ENCODE measurements around the gene CNGA2. TPM values are rescaled to one million over a fixed set of nuclear protein-coding genes. Genes with fewer than 3 reads are reported as not detected.

The CNGA2 gene
- total RNA-seq, 2 donors from 2014 or later = not detected

- Mint-ChIP-seq H3K4me1 (no peaks in the 10 kb centered on the region), H3K36me3 (ENCODE audit: low read depth) (no peaks in the 10 kb centered on the region), H3K9me3 (no peaks in the 10 kb centered on the region), H3K27ac (no peak overlapping the region), H3K4me3 (no peak overlapping the region), H3K27me3 (peaks cover 18% of the 10 kb centered on the region)
- ATAC-seq (replicated peaks) = no peak
These were observed 18.3 kb downstream of the CNGA2 start for GRCh38 chrX:151752847-151753246.

- Mint-ChIP-seq H3K4me3 (no peak overlapping the region), H3K27ac (no peak overlapping the region), H3K36me3 (ENCODE audit: low read depth) (no peaks in the 10 kb centered on the region), H3K4me1 (no peaks in the 10 kb centered on the region), H3K27me3 (peaks cover 22% of the 10 kb centered on the region), H3K9me3 (no peaks in the 10 kb centered on the region)
- no peak for ATAC-seq (replicated peaks)
These were observed 18.9 kb downstream of the CNGA2 start for GRCh38 chrX:151753313-151754046.

GRCh38 chrX:151754047-151754429 is 19.5 kb downstream of the CNGA2 start:
- Mint-ChIP-seq H3K4me1 (no peaks in the 10 kb centered on the region), H3K27me3 (peaks cover 22% of the 10 kb centered on the region), H3K27ac (no peak overlapping the region), H3K36me3 (ENCODE audit: low read depth) (no peaks in the 10 kb centered on the region), H3K4me3 (no peak overlapping the region), H3K9me3 (no peaks in the 10 kb centered on the region)
- ATAC-seq (replicated peaks) = no peak

- H3K27ac Mint-ChIP-seq = no peak overlapping the region
- no peaks in the 10 kb centered on the region for H3K4me1 Mint-ChIP-seq
- H3K9me3 Mint-ChIP-seq = no peaks in the 10 kb centered on the region
- ATAC-seq (replicated peaks) = no peak
- H3K36me3 Mint-ChIP-seq (ENCODE audit: low read depth) = no peaks in the 10 kb centered on the region
- peaks cover 22% of the 10 kb centered on the region for H3K27me3 Mint-ChIP-seq
- H3K4me3 Mint-ChIP-seq = no peak overlapping the region
These were observed 20.2 kb downstream of the CNGA2 start for GRCh38 chrX:151754641-151755215.

GRCh38 chrX:151759041-151759708 is 24.6 kb downstream of the CNGA2 start:
- no peaks in the 10 kb centered on the region for H3K9me3 Mint-ChIP-seq
- no peak for ATAC-seq (replicated peaks)
- no peak overlapping the region for H3K4me3 Mint-ChIP-seq
- no peak overlapping the region for H3K27ac Mint-ChIP-seq
- H3K36me3 Mint-ChIP-seq (ENCODE audit: low read depth) = no peaks in the 10 kb centered on the region
- H3K27me3 Mint-ChIP-seq = peaks cover 10% of the 10 kb centered on the region
- no peaks in the 10 kb centered on the region for H3K4me1 Mint-ChIP-seq

GRCh38 chrX:151762802-151763201 is 28.3 kb downstream of the CNGA2 start:
- Mint-ChIP-seq H3K27ac (no peak overlapping the region), H3K27me3 (peaks cover 7% of the 10 kb centered on the region), H3K9me3 (no peaks in the 10 kb centered on the region), H3K4me1 (no peaks in the 10 kb centered on the region), H3K4me3 (no peak overlapping the region), H3K36me3 (ENCODE audit: low read depth) (no peaks in the 10 kb centered on the region)
- ATAC-seq (replicated peaks) = no peak

GRCh38 chrX:151763711-151764110 is 29.2 kb downstream of the CNGA2 start:
- no peaks in the 10 kb centered on the region for H3K4me1 Mint-ChIP-seq
- H3K4me3 Mint-ChIP-seq = no peak overlapping the region
- H3K36me3 Mint-ChIP-seq (ENCODE audit: low read depth) = no peaks in the 10 kb centered on the region
- ATAC-seq (replicated peaks) = no peak
- no peak overlapping the region for H3K27ac Mint-ChIP-seq
- H3K9me3 Mint-ChIP-seq = no peaks in the 10 kb centered on the region
- H3K27me3 Mint-ChIP-seq = peaks cover 4% of the 10 kb centered on the region

- Mint-ChIP-seq H3K36me3 (ENCODE audit: low read depth) (no peaks in the 10 kb centered on the region), H3K27me3 (peaks cover 4% of the 10 kb centered on the region), H3K4me1 (no peaks in the 10 kb centered on the region), H3K9me3 (no peaks in the 10 kb centered on the region), H3K27ac (no peak overlapping the region), H3K4me3 (no peak overlapping the region)
- ATAC-seq (replicated peaks) = no peak
These were observed 30.5 kb downstream of the CNGA2 start for GRCh38 chrX:151765026-151765425.

GRCh38 chrX:151771726-151772125 is 37.2 kb downstream of the CNGA2 start:
- no peak for ATAC-seq (replicated peaks)
- Mint-ChIP-seq H3K27me3 (peaks cover 4% of the 10 kb centered on the region), H3K9me3 (no peaks in the 10 kb centered on the region), H3K4me1 (no peaks in the 10 kb centered on the region), H3K36me3 (ENCODE audit: low read depth) (no peaks in the 10 kb centered on the region), H3K4me3 (no peak overlapping the region), H3K27ac (no peak overlapping the region)

- ATAC-seq (replicated peaks) = no peak
- Mint-ChIP-seq H3K4me3 (no peak overlapping the region), H3K9me3 (no peaks in the 10 kb centered on the region), H3K27me3 (no peaks in the 10 kb centered on the region), H3K36me3 (ENCODE audit: low read depth) (no peaks in the 10 kb centered on the region), H3K4me1 (no peaks in the 10 kb centered on the region), H3K27ac (no peak overlapping the region)
These were observed 38.9 kb downstream of the CNGA2 start for GRCh38 chrX:151773434-151773833.

GRCh38 chrX:151774421-151774820 is 39.9 kb downstream of the CNGA2 start:
- no peaks in the 10 kb centered on the region for H3K36me3 Mint-ChIP-seq (ENCODE audit: low read depth)
- no peak for ATAC-seq (replicated peaks)
- H3K4me1 Mint-ChIP-seq = no peaks in the 10 kb centered on the region
- H3K27me3 Mint-ChIP-seq = no peaks in the 10 kb centered on the region
- no peaks in the 10 kb centered on the region for H3K9me3 Mint-ChIP-seq
- no peak overlapping the region for H3K4me3 Mint-ChIP-seq
- no peak overlapping the region for H3K27ac Mint-ChIP-seq

- Mint-ChIP-seq H3K36me3 (ENCODE audit: low read depth) (no peaks in the 10 kb centered on the region), H3K4me1 (no peaks in the 10 kb centered on the region), H3K4me3 (no peak overlapping the region), H3K9me3 (no peaks in the 10 kb centered on the region), H3K27me3 (no peaks in the 10 kb centered on the region), H3K27ac (no peak overlapping the region)
- no peak for ATAC-seq (replicated peaks)
These were observed 41.7 kb downstream of the CNGA2 start for GRCh38 chrX:151776181-151776731.

- H3K4me1 Mint-ChIP-seq = no peaks in the 10 kb centered on the region
- no peaks in the 10 kb centered on the region for H3K36me3 Mint-ChIP-seq (ENCODE audit: low read depth)
- no peak overlapping the region for H3K4me3 Mint-ChIP-seq
- no peaks in the 10 kb centered on the region for H3K9me3 Mint-ChIP-seq
- H3K27ac Mint-ChIP-seq = no peak overlapping the region
- H3K27me3 Mint-ChIP-seq = no peaks in the 10 kb centered on the region
- ATAC-seq (replicated peaks) = no peak
These were observed 42.4 kb downstream of the CNGA2 start for GRCh38 chrX:151776936-151777335.

GRCh38 chrX:151779258-151779657 is 44.7 kb downstream of the CNGA2 start:
- Mint-ChIP-seq H3K4me1 (no peaks in the 10 kb centered on the region), H3K36me3 (ENCODE audit: low read depth) (no peaks in the 10 kb centered on the region), H3K4me3 (no peak overlapping the region), H3K27me3 (no peaks in the 10 kb centered on the region), H3K27ac (no peak overlapping the region), H3K9me3 (no peaks in the 10 kb centered on the region)
- no peak for ATAC-seq (replicated peaks)

- no peaks in the 10 kb centered on the region for H3K36me3 Mint-ChIP-seq (ENCODE audit: low read depth)
- H3K4me1 Mint-ChIP-seq = no peaks in the 10 kb centered on the region
- no peaks in the 10 kb centered on the region for H3K27me3 Mint-ChIP-seq
- no peaks in the 10 kb centered on the region for H3K9me3 Mint-ChIP-seq
- no peak overlapping the region for H3K27ac Mint-ChIP-seq
- H3K4me3 Mint-ChIP-seq = no peak overlapping the region
- ATAC-seq (replicated peaks) = no peak
These were observed 46.1 kb downstream of the CNGA2 start for GRCh38 chrX:151780621-151781020.
